ENCODE measurements around the gene SNIP1.

Gene SNIP1

GRCh38 chr1:37509181-37509580 lies 44.9 kb downstream of the SNIP1 start:
- TF ChIP-seq SIN3A (IDR thresholded peaks at IDR 0.05; ENCODE audit: borderline replicate concordance, insufficient read depth, low read length) (no peak), POLR2AphosphoS5 (IDR thresholded peaks at IDR 0.05; ENCODE audit: low read depth, low read length) (no peak), REST (IDR thresholded peaks at IDR 0.05; ENCODE audit: insufficient read depth in 1 of 2, low read depth in 2 of 2, low read length in 2 of 2) (no peak), TAF1 (IDR thresholded peaks at IDR 0.05; ENCODE audit: borderline replicate concordance, insufficient read depth, low read length) (no peak), FOXP2 (optimal IDR thresholded peaks at IDR 0.05; ENCODE audit: borderline replicate concordance, extremely low read depth, extremely low read length, insufficient read depth) (no peak)

- TF ChIP-seq TAF1 (IDR thresholded peaks at IDR 0.05; ENCODE audit: borderline replicate concordance, insufficient read depth, low read length), result no peak
- no peak for TF ChIP-seq SIN3A (IDR thresholded peaks at IDR 0.05; ENCODE audit: borderline replicate concordance, insufficient read depth, low read length)
- no peak for TF ChIP-seq FOXP2 (optimal IDR thresholded peaks at IDR 0.05; ENCODE audit: borderline replicate concordance, extremely low read depth, extremely low read length, insufficient read depth)
- no peak for TF ChIP-seq POLR2AphosphoS5 (IDR thresholded peaks at IDR 0.05; ENCODE audit: low read depth, low read length)
- TF ChIP-seq REST (IDR thresholded peaks at IDR 0.05; ENCODE audit: insufficient read depth in 1 of 2, low read depth in 2 of 2, low read length in 2 of 2), result no peak
Measured at GRCh38 chr1:37506740-37507139, 47.4 kb downstream of the SNIP1 start.

- TF ChIP-seq SIN3A (IDR thresholded peaks at IDR 0.05; ENCODE audit: borderline replicate concordance, insufficient read depth, low read length) (no peak), TAF1 (IDR thresholded peaks at IDR 0.05; ENCODE audit: borderline replicate concordance, insufficient read depth, low read length) (no peak), POLR2AphosphoS5 (IDR thresholded peaks at IDR 0.05; ENCODE audit: low read depth, low read length) (no peak), REST (IDR thresholded peaks at IDR 0.05; ENCODE audit: insufficient read depth in 1 of 2, low read depth in 2 of 2, low read length in 2 of 2) (no peak), FOXP2 (optimal IDR thresholded peaks at IDR 0.05; ENCODE audit: borderline replicate concordance, extremely low read depth, extremely low read length, insufficient read depth) (no peak)
Measured at GRCh38 chr1:37502104-37502503, 52.0 kb downstream of the SNIP1 start.

GRCh38 chr1:37501661-37502060 lies 52.4 kb downstream of the SNIP1 start:
- TF ChIP-seq TAF1 (IDR thresholded peaks at IDR 0.05; ENCODE audit: borderline replicate concordance, insufficient read depth, low read length), result no peak
- TF ChIP-seq POLR2AphosphoS5 (IDR thresholded peaks at IDR 0.05; ENCODE audit: low read depth, low read length), result no peak
- TF ChIP-seq REST (IDR thresholded peaks at IDR 0.05; ENCODE audit: insufficient read depth in 1 of 2, low read depth in 2 of 2, low read length in 2 of 2), result no peak

All from PFSK-1 (cell line).